Fibroblast of the aortic adventitia (primary cell): ENCODE results near the gene SPATA20. TPM values are rescaled to one million over a fixed set of nuclear protein-coding genes. Genes with fewer than 3 reads are reported as not detected.

Source experiments
- DNase-seq: peaks from one replicate; pipeline ENCODE4 v3.0.0-alpha.2; 2010; ENCODE audit warnings: low read depth
- H3K4me3 ChIP-seq: 2 replicates; pipeline ENCODE4 v1.5.1; 2011; ENCODE audit warnings: low read depth, mild to moderate bottlenecking, control low read depth, low read length, moderate library complexity
- total RNA-seq: library from RNA; depleted of rRNA; stranded (reverse); fragments of >200 nt; gene quantifications from 2 replicates; pipeline ENCODE4 v1.2.3, GENCODE V29; 2012; ENCODE audit warnings: low replicate concordance
- TF ChIP-seq, protein P1 (sequence below): IDR thresholded peaks from 2 replicates; pipeline ENCODE4 v1.5.1; 2011; ENCODE audit warnings: mild to moderate bottlenecking, low read length, control low read depth, inconsistent platforms; ENCODE audit not compliant: insufficient read depth

The SPATA20 gene
- total RNA-seq, result 49.9 and 63.6 TPM in 2 replicates

DNA sequence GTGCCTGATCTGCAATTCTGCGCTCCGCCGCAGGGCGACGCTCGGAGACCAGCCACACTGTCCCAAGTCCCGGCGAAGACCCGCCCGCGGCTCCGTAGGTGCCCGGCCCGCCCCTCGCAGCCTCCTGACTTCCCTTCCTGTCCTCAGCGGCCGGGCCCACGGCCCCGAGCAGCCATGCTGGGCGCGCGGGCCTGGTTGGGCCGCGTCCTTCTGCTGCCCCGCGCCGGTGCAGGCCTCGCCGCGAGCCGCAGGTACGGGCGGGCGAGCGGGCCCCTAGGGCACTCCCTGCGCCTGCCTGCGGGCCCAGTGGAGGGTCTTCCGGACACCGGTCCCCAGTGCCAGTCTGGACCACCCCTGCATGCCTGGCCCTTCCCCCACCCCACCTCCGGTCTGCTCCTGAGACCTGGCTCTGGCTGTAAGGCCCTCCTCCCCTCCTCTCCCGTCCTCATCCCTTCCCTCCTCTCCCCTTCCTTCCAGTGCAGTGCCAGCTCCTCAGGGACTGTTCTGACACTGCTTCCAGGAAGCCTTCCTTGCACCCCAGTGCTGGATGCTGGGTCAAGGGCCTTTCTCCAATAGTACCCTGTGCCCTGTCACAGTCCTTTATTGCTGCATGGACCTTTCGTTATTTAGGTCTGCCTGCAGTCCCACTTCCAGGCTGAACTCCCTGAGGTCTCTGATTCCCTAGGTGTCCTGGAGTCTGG lies at the start of gene SPATA20:
Gene SPATA20, plus strand, starts transcription at position 140 of the 701 bp plus-strand sequence. Its CDS starts 35 bp downstream, at position 175.
- peak within 1 kb of the TSS; percentile 77 for H3K4me3 ChIP-seq
- peak; percentile 87 for DNase-seq
- TF ChIP-seq, protein P1, sequence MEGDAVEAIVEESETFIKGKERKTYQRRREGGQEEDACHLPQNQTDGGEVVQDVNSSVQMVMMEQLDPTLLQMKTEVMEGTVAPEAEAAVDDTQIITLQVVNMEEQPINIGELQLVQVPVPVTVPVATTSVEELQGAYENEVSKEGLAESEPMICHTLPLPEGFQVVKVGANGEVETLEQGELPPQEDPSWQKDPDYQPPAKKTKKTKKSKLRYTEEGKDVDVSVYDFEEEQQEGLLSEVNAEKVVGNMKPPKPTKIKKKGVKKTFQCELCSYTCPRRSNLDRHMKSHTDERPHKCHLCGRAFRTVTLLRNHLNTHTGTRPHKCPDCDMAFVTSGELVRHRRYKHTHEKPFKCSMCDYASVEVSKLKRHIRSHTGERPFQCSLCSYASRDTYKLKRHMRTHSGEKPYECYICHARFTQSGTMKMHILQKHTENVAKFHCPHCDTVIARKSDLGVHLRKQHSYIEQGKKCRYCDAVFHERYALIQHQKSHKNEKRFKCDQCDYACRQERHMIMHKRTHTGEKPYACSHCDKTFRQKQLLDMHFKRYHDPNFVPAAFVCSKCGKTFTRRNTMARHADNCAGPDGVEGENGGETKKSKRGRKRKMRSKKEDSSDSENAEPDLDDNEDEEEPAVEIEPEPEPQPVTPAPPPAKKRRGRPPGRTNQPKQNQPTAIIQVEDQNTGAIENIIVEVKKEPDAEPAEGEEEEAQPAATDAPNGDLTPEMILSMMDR, result peak; percentile 97

DNA sequence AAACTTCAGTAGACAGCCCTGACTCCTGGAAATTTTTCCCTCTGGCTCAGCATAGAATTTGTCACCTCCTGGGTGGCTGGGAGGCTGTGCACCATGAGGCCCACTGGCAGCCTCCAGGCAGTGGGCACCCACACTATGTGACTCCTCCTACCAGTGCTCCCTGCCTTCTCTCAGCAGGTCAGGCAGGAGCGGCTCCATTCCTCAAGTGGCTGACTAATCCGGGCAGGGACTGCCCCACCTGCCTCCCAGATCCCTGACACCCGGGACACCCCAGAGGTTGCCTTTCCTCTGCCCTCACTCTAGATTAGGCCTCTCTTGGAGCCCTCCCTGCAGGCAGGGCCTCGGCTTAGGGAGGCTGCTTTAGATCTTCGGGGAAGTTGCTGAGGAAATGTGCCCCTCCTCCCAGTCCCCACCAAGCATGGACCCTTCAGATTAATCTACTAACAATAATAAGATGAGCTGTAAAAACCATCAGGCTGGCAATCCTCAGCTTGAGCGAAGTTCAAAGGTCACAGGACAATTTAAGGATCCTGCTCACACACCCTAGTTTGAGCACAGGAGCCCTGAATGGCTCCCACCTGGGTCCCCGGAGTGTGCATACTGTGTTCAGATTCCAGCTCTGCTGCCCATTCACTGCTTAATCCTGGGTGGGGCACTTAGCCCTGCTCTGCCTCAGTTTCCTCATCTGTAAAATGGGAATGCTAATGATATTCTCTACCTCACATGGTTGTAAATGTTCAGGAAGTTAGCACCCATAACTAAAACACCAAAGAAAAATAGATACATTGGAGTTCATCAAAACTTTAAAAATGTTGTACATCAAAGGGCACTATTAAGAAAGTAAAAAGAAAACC lies 48.7 kb upstream of the SPATA20 start:
- TF ChIP-seq, protein P1, result no peak
- H3K4me3 ChIP-seq, result no peak overlapping the region
- no peak for DNase-seq

DNA sequence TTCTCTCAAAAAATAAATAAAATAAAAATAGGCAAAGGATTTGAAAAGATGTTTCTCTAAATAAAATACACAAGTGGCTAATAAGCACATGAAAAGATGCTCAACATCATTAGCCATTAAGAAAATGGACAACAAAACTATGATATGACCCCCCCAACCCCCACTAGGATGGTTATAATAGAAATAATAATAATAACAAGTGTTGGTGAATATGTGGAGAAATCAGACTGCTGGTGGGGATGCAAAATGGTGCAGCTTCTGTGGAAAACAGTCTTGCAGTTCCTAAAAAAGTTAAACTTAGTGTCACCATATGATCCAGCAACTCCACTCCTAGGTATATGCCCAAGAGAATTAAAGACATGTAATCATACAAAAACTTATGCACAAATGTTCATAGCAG lies 47.7 kb upstream of the SPATA20 start:
- no peak for DNase-seq
- TF ChIP-seq, protein P1, result no peak
- H3K4me3 ChIP-seq, result no peak overlapping the region

DNA sequence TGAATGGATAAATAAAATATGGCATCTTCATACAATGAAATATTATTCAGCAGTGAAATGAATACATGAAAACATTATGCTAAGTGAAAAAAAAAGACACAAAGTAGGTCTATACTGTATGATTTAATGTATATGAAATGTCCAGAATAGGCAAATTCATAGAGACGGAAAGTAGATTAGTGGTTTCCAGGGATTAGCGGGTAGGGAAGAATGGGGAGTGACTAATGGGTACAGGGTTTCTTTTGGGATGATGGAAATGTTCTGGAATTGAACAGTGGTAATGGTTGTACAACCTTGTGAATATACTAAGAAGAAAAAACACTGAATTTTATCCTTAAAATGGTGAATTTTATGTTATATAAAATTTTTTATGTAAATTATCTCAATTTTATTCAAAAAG lies 47.3 kb upstream of the SPATA20 start:
- DNase-seq, result no peak
- H3K4me3 ChIP-seq, result no peak overlapping the region
- TF ChIP-seq, protein P1, result no peak

DNA sequence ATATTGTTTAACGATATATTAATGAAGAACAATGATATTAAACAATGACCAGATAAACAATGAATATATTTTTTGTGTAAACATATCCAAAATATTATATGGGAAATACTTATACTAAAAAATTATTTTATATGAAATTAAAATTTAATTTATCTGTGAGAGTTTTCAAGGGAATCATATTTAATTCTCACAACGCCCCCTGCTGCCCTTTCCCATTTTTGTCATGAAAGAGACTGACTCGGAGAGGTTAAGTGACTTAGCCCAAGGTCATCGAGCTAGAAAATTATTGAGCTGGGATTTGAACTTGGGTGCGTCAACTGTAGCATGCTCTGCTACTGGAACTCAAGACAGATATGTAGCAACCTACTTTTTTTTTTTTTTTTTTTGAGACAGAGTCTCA lies 45.9 kb upstream of the SPATA20 start:
- DNase-seq, result peak; percentile 42
- no peak overlapping the region for H3K4me3 ChIP-seq
- TF ChIP-seq, protein P1, result peak; percentile 52

DNA sequence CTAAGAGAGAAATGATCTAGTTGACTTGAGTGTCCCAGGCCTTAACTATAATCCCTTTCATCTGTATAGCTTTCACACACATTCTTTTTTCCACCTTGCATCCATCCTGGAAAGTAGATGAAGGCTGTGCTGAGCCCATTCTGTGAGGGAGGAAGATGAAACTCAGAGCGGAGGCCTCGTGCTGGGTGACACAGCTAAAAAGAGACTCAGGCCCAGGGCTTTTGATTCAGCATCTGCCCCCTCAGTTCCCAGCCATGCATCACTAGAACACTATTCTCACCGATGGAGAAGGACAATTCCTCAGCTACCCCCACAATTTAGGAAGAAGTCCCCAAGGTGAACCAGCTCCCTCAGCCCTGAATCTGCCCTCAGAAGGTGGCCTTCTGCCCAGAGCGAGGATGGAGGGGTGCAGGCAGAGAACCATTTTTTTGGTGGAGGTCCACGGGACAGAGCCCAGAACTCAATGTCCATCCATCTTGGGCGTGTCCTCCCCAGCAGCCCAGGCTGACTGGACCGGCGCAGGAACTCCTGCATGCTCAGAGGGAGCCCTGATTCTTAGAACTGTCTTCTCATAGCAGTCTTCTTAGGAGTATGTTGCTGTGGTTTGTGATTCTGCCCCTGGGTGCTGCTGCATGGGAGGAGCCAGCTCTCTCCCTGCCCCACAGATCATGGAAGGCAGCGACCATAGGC lies 44.5 kb upstream of the SPATA20 start:
- DNase-seq, result no peak

More for the DNA sequence above, 44.5 kb upstream of the SPATA20 start:
- TF ChIP-seq, protein P1, result no peak
- H3K4me3 ChIP-seq, result no peak overlapping the region
